Keratinocyte (primary cell): ENCODE results near the gene GPSM1.

Experiments
- CTCF ChIP-seq, 3 experiments: IDR thresholded peaks in 1 of 3; conservative IDR thresholded peaks in 1 of 3; optimal IDR thresholded peaks in 1 of 3; 2 replicates in 2 of 3; 3 replicates in 1 of 3; pipeline versions ENCODE3 to v1.5.1; 2011; ENCODE audit warnings: low read length in 3 of 3, mild to moderate bottlenecking in 3 of 3, moderate library complexity in 2 of 3, control low read depth in 1 of 3, inconsistent platforms in 1 of 3; ENCODE audit not compliant: insufficient read depth in 2 of 3; ENCODE audit errors: extremely low read depth in 1 of 3
- EZH2 ChIP-seq: IDR thresholded peaks from one replicate; pipeline ENCODE4 v1.6.1; 2012; ENCODE audit warnings: inconsistent platforms, mild to moderate bottlenecking, low read length, moderate library complexity

- TF ChIP-seq CTCF (optimal IDR thresholded peaks at IDR 0.05 in 1 of 3, IDR thresholded peaks at IDR 0.05 in 1 of 3, conservative IDR thresholded peaks at IDR 0.05 in 1 of 3; ENCODE audit: extremely low read depth in 1 of 3, insufficient read depth in 2 of 3, low read length in 3 of 3) (no peak), EZH2 (no peak)
Measured at GRCh38 chr9:136312009-136312375, 15.3 kb upstream of the GPSM1 start.
